COLO668 (cell line): ENCODE results near the gene CD74.

Experiments used
- DNase-seq: peaks from one replicate; lab custom pipeline; 2025; ENCODE audit not compliant: unreplicated experiment; lab: John Stamatoyannopoulos, UW

CD74 gene

DNA sequence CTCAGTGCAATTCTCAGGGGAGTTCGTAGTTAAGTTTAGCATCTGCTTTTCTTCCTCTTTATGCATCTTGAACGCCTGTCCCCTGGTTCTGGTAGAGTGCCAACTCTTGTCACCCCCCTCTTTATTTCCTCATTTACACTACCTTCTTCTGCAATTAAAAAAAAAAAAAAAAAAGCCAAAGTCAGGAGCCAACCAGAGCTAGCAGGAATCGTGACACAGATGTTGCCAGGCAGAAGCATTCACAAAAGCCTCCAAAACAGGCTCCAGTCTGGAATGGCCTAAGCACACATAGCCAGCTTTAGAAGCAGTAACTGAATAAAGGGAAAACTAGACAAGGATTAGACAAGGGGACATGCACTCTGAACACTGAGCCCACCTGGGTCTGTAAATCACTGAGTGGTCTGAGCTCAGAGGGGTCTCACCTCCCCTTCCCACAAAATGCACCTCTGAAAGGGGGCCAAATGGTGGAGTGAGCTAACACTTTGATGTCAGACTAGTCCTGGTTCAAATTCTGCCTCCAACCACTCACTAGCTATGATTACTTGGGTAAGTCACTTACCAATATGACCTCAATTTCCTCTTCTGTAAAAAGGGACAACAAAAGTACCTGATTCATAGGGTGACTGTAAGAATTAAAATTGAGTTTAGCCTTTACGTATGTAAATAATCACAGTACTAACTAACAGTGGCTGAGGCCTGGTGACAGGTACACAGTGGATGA, 2.0 kb downstream of the CD74 start:
- peak; percentile 2 for DNase-seq

DNA sequence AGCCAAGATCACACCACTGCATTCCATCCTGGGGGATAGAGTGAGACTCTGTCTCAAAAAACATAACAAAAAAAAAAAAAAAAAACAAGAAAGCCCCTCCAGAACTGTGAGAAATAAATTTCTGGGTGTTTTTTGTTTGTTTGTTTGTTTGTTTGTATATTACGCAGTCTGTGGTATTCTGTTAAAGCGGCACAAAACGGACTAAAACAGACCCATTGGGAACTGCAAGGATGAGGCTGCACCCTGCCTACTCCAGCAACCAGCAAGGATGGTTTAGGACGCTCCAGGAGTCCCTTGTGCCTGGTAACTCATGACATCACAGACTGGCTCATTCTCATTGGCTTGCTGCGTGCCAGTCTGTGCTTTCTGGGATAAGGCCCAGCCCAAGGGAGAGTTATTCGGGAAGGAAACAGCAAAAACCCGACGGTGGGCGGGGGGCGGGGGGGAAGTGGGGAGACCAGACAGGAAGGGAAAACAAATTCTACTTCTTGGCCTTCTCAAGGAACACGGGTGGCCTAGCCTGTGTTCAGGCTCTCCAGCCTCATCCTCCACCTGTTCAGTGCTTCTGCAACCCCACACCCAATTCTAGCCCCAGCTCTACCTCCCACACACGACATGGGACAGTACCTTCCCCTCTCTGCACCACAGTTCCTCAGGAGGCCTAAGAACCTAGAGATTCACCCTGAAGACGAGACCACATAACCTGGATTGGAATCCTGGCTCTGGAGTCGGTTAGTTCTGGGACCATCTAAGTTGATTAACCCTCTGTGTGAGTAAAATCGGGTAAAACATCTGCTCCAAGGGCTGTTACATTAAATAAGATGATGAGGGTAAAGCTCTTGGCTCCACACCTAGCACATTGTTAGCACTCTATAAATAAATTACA, 2.8 kb downstream of the CD74 start:
- peak; percentile 37 for DNase-seq

DNA sequence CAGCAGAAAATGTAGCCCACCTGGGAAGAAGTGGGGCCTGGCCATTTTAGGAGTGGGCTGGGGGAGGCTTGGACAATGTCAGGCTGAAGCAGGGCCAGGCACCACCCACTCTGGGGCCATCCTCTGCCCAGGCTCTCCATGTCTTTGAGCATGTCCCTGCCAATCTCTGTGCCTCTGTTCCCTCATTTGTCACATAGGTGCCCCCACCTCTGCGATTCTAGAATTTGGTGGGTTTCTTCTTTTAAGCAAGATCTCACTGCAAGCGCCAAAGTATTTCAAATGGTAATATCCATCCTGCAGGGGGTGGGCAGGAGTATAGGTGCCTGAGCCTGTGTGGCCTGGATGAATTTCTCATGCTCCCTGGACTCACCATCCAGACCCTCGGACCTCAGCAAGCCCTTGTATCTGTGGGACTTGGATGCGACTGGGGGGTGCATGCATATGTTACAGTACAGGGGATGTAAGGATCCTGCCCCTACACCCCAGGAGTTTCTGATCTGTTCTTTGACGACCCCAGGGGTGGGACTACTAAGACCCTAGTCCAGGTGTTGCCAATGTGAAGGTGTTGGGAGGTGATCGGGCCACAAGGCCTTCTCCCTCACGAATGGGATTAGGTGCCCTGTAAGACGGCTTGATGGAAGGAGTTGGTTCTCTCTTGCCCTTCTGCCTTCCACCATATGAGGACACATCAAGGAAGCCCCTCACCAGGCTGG, 4.3 kb downstream of the CD74 start:
- no peak for DNase-seq

DNA sequence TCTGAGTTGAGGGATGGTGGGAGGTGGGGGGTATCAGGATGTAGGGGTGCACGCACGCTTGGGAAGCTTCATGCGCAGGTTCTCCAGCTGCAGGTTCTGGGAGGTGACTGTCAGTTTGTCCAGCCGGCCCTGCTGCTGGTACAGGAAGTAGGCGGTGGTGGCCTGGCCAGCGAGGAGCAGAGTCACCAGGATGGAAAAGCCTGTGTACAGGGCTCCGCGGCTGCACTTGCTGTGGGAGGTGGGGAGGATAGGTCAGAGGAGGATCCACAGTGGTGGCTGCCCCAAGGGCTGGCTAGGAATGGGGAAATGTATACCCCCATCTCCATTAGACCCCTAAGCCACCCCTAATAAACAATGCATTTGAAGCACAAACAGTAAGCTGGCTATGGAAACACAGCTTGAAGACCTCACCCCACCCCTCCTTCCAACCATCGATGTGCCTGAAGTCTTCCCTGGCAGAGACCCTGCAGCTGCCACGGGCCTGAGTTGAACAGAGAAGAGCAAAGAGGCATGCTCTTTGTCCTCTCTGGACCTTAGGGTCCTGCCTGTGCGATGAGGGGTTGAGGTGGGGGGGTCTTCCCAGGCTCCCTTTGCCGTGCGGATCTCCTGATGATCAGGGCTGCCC, 5.5 kb downstream of the CD74 start:
- no peak for DNase-seq

DNA sequence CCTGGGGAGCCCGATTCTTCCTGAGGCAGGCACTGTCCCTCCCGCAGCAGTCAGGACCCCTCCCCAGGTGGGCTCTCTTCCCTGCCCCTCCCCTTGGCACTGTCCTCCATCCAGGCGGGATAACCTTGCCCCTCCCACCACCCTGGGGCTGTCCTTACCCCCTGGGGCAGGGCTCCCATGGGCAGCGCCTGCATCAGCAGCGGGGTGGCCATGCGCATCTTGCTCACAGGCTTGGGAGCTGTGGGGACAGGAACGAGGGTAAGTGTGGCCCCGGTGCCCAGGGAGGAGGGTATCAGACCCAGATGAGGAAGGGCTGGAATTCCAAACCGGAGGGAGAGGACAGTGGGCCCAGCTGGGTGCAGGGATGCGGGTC, 6.0 kb downstream of the CD74 start:
- DNase-seq, result no peak

DNA sequence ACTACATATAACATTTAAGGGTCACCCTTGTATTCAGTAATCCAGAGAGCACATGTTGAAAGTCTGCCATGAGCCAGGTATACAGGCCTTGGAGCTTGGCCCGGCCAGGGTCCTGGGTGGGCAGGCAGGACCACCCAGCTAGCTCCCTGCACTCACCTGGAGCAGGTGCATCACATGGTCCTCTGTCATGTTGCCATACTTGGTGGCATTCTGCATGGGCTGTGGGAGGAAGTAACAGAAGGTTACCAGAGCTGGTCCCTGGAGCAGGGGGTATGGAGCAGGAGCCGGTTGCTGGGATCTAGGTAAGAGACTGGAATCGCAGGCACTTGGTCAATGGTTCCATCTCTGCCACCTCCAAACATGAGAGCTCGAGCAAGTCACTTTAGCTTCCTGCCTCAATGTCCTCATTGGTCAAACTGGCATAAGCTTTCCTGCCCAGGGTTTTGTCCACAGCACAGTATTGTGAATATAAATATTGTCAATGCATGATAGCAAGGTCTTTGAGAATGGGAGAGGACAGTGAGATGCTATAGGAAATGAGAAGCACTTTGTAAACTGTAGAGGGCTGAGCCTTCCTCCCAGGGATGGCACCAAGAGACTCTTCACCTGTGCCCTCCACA, 6.5 kb downstream of the CD74 start:
- no peak for DNase-seq

DNA sequence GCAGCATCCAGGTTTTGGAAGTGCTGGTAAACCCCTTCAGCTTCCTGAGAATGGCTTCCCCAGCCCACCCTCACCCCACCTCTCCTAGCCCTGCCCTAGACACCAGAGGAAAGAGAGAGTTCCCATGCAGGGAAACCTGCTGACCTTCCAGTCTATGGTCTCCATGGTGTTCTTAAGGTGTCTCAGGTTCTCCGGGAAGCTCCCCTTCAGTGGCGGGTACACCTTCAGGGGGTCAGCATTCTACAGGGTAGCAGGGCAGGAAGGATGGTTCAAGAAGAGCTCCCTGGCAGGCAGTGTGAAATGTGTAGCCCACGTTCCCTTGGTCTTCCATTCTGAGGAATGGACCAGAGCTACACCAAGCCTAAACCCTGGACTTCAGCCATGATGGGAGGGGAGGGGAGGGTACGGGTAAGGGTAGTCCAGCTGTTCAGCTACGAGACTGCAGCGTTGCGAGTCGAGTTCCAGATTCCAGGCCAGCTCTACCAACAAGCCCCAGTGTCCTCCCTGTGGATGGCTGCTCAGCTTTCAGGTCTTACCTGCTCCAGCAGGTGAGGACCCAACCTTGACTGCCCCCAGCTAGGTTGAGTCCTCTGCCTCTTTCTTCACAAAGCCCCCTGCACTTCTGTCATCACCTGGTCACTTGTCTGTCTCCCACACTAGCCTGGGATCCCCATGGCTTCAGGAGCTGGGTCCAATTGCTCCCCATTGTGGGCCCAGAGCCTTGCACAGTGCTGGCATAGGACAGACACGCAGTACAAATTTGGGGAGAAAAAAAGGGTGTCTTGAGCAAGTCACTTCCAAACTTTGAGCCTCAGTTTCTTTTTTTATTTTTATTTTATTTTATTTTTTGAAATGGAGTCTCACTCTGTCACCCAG, 7.5 kb downstream of the CD74 start:
- no peak for DNase-seq

DNA sequence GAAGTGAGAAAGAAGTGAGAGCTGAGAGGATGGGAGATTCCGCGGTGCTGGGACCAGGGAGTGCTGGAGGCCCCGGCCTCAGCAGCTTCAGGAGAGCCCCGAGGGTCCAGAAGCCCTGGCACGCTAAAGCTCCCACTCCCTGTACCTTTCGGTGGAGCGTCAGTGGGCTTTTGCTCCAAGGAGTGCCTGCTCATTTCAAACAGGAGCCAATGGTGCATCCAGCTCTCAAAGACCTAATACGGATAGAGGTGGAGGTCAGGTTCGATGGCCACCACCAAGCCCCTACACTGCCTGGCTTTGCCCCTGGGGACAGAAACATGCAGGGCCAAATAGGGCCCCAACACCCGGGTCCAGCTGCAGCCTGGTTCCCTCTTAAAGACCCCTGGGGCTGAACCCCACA, 8.2 kb downstream of the CD74 start:
- DNase-seq, result no peak

DNA sequence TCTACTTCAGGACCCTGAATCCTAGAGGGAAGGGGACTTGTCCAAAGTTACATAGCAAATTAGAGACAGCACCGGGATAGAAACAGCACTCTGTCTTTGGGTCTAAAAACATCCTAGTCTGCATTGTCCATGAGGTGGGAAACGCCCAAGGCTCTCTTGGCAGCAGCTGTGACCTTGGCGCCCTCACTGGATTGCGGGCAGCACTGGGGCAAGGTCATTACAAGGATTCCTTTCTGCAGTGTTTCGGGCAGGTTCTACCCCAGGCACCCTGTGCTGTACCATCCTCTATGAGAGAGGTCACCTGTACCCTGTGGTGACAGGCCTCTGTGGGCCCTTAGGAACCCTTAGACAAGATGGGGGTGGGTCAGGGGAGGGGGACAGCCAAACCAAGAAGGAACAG, 8.6 kb downstream of the CD74 start:
- DNase-seq, result no peak

DNA sequence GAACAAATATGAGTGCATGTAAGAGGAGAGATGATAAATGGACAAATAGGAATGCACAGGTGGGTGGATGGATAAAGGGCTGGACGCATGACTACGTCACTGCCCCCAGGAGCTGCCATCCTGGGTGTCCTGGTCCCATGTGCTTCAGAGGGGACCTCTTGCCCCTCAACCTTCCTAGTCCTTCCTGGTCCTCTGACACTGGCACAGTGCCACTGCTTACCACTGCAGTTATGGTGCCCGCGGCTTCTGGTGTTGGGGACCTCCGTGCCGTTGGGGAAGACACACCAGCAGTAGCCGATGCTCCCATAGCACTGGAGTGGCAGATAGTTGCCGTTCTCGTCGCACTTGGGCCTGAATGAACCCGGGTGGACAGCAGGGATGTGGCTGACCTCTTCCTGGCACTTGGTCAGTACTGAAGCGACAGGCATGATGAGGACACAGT, 9.8 kb downstream of the CD74 start:
- DNase-seq, result no peak

DNA sequence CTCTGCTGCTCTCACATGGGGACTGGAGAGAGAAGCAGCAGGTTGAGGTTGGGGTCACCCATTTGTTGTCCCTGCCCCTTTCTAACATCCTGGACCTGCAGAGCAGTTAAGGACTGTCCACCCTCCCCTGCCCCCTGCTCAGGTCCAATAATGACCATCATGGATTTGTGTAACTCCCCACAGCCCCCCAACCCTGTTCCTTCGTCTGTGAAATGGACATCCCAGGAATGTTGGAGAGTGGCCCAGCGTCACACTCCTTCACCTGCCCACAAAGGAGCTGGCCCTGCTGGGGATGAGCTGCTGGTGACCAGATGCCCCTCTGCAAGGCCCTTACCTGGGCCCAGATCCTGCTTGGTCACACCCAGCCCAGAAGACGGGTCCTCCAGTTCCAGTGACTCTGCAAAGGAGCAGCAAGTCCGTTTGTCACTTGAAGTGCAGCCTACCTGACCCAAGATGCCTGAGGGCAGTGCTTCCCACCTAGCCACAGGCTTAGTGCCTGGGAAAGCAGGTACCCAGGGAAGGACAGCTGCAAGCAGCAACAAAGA, 10.4 kb downstream of the CD74 start:
- no peak for DNase-seq

DNA sequence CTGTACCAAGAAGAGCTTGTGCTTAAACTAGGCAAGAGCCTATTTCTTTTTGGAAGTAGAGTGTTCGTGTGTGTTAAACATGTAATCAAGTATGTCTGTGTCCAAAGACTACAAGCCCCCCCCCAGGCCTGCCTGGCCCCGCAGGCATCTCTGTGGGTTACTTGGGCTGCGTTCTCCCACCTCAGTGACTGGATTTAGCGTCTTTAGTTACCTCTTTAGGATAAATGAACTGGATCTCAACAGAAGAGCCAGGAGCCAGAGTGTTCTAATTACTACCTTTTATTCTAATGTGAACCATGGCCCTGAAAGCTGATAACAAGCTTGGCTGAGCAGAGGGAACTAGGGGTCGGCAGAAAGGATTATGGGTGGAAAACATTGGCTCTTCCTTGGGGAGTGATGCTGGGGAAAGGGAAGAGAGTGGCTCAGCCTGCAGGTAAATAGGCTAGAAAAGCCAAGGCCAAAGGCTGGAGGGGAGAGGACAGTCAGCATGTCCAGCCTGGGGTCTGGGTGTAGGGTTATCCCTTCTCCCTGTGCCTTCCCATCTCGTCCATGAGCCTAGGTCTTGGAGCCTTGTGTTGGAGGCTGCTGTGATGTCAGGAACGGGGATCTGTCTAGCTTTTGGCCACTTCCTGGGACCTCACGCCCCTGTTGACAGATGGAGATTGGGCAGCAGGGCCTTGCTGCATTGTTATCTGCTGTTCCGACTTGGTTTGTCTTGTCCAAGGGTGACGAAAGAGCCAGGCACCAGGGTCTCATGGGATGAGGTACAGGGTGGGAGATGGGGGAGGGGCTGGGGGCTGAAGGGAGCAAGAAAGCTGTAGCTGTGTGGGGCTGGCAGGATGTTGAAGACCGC, 11.1 kb downstream of the CD74 start:
- DNase-seq, result no peak

DNA sequence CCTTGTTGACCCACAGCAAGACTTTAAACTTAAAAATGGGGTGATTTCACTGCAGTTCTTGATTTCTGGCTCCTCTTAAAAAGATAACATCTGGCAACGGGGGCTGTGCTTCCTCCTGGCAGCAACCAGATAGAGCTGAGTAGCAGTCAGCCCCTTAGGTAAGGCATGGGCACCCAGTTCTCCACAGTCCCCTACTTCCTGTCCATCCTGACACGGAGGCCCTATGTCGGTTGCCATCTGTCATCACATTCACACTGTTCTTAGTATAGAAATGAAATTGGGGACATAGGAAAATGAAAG, 11.7 kb downstream of the CD74 start:
- no peak for DNase-seq

DNA sequence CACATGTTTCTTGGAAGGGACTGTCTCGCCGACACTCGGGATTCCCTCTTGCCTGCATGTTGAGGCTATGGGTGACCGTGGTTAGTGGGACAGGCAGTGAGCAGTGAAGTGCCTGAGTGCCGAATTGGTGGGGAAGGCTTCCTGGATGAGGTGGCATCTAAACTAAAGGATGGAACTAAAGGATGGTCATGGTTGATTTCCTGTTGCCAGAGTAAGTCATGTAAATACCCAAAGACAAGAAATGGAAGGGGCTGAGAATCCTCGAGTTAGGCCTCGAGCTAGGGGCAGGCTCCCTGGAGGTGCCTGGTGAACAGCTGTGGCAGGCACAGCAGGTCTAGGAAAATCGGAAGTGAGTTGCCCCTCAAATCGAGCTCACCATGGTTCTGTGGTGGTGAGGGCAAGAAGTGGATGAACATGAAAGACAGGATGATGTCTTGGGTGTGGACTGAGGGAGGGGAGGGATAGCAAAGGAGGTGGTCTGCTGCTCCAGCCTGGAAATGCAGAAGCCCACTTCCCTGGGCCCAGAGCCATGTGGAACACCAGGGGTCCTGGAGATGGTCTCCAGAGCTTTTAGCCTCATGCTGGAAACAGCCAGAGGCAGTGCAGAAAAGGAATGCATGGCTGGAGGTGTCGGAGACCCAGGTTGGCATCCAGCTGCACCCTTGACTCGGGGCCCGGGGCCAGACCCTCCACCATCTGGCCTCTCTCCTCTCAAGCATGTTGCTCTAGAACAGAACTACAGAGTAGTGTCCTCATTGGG, 12.2 kb downstream of the CD74 start:
- DNase-seq, result no peak

DNA sequence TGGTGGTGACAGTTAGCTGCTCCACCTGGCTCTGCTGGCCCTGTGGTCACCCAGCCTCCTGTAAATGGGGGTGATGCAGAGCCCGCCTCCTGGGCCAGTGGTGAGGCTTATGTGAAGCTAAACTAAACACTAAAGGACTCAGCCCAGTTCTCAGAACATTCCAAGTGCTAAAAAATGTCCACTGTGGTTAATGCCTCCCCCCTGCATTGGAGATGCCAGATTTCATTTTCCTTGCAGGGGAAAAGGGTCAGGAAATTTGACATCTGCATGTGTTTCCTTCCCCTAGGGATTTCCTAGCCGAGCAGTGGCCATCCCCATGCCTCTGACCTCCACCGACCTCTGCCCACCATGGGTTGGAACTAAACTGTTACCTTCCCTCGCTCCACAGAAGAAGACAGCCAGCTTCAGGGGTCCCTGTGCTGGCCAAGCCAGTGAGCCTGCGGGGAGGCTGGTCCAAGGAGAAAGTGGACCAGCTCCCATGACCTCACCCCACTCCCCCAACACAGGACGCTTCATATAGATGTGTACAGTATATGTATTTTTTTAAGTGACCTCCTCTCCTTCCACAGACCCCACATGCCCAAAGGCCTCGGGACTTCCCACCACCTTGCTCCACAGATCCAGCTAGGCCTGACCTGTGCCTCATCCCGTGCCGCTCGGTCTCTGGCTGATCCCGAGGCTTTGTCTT, 13.0 kb downstream of the CD74 start:
- DNase-seq, result no peak

DNA sequence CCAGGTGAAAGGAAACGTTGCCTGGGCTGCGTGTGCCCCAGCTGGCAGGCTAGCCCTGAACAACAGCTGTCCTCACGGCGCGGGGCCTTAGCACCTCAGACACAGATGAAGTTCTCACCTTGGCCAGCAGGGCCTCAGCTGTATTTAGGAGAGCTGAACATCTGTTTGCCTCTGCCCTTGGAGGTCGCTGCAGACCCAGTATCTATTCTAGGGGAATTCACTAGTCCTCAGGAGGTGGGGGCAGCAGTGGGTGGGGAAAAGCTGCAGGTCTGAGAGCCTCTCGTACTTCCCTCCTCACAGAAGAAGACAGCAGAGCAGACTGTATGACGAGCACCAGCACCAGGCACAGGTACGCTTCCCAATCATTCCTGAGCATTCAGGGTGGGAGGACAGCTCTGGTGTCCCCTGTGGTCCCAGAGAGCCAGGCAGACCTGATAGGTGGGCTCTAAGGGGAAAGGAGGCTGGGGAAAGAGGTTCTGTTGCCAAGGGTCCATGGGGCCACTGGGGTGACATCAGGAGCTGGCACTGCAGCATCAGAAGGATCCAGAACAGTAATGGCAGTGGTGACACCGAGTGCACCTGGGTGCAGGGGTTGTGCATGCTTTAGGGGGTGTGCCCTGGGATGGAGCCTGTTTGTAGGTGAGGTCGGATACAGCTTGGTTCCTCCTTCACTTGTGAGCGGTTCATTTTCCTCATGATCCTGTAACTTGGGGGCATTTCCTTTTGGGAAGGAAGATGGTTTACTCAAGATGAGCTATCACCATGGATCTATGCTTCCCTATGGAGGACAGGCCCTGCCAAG, 13.8 kb downstream of the CD74 start:
- DNase-seq, result no peak
